NCI-H2227 (cell line): ENCODE results near the gene NUFIP1.
"Not testable (repeated sequence)": the region's sequence is repeated elsewhere in the genome, so short reads cannot be mapped to it uniquely, and the experiment has no call there.

ENCODE experiments used
- DNase-seq: peaks from one replicate; lab custom pipeline; 2025; ENCODE audit not compliant: unreplicated experiment; lab: John Stamatoyannopoulos, UW

The NUFIP1 gene

DNA sequence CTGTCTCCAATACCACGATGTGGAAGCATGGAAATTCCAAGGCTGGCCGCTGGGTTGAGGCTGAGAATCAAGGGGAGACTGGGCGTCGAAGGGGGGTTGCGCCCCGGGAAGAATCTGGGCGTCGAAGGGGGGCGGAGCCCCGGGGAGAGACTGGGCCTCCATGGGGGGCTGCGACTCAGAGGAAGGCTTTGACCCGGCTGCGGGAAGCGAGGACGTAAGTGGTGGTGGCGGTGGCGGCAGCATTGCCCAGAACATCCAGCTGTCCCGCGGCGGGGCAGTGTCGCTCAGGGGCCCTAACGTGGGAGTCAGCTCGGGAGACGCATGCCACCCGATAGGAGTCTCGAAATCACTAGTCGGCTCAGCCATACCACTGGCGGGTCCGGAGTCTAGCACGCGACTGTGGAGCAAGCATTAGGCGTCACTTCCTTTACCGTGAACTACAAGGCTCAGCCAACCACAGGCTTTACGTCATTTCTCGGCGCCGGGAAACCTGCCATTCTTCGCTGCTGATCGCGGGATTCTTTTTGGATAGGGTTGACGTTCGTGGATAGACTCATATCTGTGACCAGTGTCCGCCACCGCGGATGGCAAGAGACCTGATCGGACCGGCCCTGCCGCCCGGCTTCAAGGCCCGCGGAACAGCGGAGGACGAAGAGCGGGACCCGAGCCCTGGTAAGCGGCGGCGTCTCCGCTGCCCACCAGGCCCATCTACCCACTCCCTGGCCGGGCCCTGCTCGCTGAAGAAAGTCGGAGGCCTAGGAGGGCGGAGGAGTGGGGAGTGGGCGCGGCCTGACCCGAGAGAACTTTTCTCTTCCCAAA, at the start of gene NUFIP1, which contains the start of gene GPALPP1:
TSS of gene NUFIP1 (minus strand) at position 401 of the 819 bp plus-strand sequence. CDS start at position 366, 35 bp downstream.
TSS of gene GPALPP1 (plus strand) at position 468 of the 819 bp plus-strand sequence. CDS start at position 585, 117 bp downstream.
- peak; percentile 91 for DNase-seq

DNA sequence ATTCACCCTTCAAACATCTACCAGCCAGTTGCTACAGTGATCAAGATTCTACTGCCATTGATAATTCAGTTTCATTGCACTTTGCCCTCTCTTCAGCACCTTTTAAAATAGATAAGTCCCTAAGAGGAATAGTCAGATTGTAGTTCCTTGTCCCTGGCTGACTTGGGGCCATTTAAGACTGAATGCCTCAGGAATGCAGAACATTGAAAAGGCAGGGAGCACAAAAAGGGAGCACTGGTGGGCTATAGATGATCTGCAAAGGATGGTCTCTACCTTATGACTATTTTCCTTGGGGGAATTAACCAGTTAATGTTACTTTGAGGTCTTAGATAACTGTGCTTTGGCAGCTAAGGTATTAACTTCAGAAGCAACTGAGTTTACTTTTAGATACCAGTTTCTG, 46.9 kb upstream of the NUFIP1 start:
- no peak for DNase-seq

DNA sequence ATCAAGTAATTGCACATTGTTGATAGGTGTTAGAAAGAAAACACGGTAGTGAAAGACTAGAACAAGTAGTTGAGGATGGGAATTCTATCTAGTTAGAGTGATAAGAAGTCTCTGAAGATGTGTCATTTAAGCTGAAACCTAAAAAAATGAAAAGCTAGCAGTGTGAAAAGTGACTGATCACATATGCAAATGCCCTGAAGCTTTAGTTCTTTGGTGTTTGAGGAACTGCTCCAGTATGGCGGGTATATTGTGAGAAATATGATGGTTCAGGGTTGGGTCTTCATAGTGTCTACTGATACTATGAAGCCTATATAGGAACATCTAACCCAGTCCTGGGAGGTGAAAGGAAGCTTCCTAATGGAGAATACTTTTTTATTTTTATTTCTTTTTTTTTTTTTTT, 45.1 kb upstream of the NUFIP1 start:
- DNase-seq: no peak

DNA sequence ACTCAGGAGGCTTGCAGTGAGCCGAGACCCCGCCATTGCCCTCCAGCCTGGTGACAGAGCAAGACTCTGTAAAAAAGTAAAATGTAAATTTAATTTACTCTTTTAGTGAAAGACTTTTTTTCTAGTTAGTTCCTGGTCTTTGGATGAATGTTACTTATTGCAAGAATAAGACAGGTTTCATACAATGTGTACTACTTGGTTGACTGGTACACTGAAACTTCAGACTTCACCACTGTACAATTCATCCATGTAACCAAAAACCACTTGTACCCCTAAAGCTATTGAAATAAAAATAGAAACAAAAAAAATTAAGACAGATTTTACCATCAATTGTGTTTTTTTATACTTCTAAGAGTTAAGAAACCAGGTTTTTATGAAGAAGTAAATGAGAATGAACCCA, 35.6 kb upstream of the NUFIP1 start:
- DNase-seq: no peak

DNA sequence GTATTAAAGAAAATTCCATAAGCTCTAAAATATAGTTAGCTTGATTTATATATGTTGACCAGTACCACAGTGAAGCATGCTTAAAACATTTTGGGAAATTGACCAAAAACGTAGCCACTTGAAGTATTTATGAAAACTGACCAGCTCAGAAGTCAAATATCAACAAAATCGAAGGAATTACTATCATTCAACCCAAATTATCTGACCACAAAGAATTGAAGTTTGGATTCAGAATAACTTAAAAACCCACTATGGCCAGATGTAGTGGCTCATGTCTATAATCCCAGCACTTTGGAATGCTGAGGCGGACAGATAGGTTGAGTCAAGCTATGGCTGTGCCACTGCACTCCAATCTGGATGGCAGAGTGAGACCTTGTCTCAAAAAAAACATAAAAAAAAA, 32.0 kb upstream of the NUFIP1 start:
- no peak for DNase-seq

DNA sequence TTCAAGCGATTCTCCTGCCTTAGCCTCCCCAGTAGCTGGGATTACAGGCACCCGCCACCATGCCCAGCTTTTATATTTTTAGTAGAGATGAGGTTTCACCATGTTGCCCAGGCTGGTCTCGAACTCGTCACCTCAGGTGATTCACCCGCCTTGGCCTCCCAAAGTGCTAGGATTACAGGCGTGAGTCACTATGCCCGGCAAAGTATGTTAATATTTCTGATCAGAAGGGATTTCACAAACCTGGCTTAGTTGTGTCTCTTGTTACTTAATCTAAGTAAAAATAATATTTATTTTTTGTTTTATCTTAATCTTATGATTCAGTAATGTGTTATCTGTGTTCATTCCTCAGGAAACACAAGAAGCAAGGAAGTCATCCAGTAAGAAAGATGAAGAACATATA, 30.7 kb upstream of the NUFIP1 start:
- not testable (repeated sequence) for DNase-seq

DNA sequence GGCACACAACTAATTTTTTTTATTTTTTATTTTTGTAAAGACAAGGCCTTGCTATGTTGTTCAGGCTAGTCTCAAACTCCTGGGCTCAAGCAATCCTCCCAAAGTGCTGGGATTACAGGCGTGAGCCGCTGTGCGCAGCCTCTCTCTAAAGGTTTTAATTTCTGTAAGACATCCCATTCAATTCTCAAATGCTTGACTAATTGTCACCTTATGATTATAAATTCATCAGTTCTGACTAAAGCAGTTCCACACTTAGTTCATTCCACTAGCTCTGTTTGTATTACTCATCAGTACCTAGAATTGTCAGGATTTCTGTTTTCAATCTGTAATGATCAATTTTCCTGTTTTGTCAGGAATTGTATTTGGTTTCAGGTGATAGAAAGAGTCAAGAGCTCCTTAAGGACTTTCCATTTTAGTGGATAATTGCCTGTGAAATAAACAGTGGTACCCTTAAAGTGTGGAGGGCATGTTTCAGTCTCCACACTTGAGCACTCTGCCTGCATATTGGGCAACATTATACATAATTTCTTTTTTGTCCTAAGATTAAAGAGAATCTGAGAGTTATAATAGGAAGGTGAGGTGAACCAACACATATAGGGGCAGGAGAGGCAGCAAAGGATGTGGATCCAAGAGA, 27.6 kb upstream of the NUFIP1 start:
- DNase-seq: no peak

DNA sequence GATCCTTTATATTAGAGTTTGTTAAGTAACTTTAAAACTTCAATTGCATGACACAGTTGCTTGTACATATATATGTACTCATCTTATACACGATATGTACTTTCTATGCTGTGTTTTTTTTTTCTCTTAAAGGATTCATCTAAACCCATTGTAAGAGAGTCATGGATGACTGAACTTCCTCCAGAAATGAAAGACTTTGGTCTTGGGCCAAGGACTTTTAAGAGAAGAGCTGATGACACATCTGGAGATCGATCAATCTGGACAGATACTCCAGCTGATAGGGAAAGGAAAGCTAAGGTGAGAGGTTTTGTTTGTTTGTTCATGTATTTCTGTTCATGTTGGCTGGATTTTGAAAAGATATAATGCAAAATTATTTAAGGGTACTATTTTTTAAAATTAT, 26.0 kb upstream of the NUFIP1 start:
- no peak for DNase-seq

DNA sequence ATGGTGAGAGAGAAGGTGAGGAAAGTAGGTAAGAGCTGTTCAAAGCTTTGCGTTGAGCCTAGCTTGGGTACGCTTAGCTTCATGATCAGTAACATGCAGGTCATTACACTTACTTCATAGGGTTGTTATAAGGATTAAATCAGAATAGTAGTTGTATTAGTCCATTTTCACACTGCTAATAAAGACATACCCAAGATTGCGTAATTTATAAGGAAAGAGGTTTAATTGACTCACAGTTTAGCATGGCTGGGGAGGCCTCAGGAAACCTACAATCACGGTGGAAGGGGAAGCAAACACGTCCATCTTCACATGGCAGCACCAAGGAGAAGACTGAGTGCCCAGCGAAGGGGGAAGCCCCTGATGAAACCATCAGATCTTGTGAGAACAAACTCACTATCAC, 21.9 kb upstream of the NUFIP1 start:
- DNase-seq: no peak

DNA sequence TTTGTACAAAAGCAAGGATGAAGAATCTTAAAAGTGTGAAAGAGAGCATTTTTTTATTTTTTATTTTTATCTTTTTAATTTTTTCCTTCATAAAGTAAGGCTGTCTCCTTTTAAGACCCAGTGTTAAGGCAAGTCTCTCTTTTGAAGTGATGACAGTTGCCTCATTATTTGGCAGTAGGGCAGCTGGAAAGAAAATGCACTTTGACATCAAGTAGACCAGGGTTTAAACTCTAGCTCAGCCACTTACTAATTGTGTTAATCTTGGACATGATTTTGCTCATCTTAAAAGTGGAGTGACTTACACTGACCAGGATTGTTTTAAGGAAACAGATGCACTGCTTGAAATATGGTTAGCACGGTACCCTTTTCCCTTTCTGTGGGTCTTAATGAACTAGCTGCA, 18.6 kb upstream of the NUFIP1 start:
- no peak for DNase-seq

DNA sequence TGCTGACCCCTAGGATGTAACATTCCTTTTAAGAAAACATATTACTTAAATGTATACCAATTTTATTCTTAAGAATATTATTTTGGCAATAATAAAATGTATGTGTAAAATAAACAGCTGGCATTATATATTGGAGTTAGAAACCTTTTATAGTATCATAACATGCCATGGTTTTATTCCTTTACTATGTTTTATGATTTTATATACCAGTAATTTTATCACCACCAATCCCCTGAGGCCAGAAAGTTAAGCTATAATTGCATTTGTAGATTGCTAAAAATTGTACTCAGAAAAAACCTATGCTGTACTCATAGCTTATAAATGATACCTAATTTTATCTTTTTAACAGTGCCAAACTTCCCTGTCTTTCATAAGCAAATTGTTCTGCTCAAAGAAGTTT, 18.0 kb upstream of the NUFIP1 start:
- no peak for DNase-seq

DNA sequence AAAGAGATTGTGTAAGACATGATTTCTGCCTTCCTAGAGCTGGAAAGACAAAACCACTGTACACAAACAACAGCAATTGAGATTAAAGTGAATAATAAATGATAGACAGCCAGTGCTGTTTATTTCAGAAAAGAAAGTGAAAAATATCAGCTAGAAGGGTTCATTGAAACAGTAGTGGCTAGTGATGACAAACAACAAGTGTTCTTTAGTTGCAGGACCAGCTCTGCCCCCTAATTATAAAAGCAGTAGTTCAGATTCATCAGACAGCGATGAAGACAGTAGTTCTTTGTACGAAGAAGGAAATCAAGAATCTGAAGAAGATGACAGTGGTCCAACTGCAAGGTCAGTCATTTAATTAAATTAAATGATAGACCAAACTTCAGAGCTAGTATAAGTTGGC, 14.8 kb upstream of the NUFIP1 start:
- DNase-seq: no peak

DNA sequence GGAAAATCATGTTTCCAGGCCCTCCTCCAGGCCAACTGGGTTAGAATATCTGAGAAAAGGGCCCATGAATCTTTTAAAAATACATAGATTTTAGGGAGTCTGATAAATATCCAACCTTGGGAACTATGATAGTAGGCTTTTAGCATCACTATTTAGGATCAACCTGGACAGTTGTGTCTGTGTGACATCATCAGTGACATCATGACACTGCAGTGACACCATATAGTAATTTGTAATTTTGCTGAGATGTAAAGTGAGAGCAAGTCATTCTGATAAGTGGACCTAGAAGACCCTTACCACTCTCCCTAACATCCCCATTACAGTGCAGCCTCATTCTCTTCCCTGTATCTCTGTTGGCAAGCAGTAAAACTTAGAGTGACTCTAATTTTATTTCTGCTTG, 14.1 kb upstream of the NUFIP1 start:
- no peak for DNase-seq

DNA sequence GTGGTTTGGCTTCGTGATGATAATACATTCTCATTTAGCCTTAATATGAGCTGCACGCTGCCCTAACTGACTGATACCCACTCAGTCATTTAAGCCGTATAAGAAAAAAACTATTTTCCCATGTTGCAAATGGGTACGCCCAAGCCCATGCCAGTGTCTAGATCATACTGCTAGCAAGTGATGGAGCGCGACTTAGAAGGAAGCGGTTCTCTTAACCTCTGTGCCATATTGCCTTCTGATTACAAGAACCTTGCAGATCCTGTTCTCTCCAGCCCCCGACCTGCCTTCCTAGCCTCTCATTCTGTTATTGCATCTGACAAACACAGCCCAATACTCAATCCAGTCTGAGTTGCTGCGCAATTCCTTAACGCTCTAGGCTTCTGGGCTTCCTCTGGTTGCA, 670 bp upstream of the NUFIP1 start:
- DNase-seq: no peak

DNA sequence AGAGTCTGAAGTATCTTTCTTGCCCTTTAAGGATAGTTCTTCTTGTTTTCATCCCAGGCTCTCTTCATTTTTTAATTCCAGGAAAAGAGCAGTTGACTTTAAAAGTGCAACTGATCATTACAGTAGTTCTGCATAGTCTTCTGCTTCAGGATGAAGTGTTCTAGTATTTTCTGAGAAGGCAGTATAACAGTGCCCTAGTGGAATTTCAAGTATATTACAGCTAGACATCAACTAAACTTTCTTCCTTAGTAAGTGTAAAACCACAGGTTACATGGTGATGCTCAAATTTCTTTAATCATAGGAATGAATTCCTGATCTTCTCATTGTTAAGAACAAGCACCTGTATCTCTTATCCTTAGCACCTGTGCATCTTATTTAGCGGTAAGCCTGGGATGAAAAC, 10.9 kb downstream of the NUFIP1 start:
- no peak for DNase-seq

DNA sequence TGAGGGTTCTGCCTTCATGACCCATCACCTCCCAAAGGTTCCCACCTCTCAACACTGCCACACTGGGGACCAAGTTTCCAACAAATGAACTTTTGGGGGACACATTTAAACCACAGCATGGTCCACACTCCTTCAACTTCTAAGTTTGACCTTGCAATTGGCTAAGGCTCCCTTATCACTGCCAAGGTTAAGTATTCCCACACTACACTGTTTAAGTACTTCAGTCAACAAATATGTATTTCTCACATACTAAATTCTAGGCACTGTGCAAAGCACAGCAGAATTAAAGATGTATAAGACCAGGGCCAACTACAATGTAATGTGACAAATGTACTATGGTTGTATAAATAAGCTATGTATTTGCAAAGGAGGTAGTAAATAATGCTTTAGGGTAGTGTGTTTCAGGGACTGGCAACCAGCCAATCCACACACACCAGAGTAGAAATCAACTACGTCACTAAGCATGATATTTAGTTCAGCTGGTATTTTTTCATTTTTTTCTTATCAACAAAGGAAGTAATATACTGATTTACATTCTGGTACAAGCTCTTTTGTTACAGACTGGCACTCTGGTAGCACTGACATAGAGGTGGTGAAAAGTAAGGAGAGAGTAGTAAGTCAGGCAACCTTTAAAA, 12.2 kb downstream of the NUFIP1 start:
- no peak for DNase-seq

DNA sequence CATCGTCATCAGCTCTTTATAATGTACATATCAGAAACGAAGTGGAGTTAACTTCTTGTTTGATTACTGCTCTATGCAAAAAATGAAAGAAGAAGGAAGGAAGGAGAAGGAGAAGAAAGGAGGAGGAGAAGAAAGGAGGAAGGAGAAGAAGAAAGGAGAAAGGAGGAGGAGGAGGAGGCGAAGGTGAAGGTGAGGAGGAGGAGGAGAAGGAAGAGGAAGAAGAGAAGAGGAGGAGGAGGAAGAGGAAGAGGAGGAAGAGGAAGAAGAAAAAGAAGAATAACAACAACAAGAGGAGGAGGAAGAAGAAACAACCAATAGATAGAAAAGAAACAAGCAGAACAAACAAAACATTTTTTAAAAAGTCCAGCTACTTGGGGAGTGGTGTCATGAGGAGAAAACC, 13.1 kb downstream of the NUFIP1 start:
- DNase-seq: no peak

DNA sequence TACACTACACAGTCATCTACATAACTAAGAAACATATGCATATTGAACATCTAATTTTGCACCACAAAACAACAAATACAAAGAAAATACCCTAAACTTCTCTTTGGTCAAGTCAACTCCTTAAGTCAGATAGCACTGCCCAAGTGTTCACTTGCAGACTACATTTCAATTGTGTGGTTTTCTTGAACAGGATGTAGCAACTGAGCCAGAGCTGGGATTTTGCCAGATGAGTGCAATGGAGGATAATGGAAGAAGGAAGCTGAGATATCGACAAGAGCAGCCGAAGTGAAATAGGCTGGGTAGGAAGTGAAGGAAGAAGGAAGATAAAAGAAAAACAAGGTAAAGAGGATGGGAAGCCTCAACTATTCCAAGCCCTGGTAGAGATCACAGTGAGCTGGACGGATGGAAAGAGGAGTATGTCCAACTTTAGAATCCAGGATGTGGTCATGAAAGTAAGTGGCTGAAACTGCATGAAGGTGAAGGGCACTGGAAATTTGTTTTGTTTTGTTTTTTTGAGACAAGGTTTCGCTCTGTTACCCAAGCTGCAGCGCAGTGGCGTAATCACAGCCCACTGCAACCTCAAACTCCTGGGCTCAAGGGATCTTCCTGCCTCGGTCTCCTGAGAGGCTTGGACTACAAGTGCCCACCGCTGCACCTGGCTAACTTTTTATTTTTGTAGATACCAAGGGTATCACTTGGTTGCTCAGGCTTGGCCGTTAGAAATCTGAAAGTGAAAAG, 15.0 kb downstream of the NUFIP1 start:
- DNase-seq: no peak

DNA sequence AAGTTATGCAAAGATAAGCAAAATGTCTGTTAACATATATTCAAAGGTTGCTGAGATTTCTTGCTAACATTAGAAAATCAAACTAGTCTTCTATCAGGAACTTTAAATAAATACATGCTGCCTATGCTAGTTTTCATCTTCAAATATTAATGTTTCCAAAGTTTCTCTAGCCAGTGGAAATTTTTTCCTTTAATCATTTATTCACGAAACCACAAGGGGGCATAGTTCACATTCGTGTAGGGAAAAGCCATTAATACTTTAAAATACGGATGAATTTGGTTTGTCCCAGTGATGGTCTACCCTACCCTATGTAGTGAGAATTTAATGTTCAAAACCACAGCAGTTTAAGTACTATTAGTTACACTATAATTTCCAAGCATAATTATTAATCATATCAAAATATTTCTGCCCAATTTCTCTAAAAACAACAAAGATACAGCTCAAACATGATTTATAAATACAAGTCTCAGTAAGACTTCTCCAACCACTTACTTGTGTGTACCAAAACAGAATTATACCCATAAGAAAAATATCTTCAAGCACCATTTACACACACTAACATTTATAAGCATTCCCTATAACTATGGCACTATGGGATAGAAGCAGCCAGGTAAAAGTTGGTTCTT, 16.2 kb downstream of the NUFIP1 start:
- DNase-seq: peak; percentile 29

DNA sequence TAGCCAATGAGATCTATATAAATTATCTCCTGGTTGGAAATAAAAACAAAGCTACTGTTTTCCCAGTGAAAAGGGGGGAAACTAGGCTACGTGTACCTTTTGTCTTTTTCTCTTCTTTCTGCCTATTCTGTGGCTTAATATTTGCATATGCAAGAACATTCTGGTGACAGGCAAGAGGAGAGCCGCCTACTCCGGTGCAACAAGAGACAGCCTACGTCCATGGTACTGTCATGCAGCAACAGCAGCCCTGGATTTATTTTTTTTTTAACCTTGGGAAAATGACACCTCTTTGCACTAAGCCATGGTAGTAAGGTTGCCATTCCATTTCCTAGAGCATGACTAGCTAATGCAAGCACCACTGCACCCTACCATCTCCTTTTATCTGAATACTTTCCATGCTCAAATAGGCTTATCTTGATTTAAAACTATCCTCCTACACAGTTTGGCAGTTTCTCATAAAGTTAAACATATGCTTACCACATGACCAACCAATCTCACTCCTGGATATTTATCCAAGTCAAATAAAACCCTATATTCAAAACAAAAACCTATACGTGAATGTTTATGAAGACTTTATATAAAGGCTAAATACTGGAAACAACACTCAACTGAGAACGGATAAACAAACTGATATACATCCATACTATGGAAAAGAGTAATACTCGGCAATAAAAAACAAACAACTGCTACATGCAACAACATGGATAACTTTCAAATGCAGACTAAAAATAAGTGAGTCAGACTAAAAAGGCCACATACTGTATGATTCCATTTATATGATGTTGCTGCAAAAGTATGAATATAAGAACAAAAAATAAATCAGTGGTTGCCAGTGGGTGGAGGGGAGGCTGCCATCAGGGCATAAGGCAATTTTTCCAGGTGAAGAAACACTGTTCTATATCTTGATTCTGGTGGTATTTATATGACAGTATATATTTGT, 17.3 kb downstream of the NUFIP1 start:
- DNase-seq: no peak
